Measurements from ENCODE around the gene LDB2.

LDB2 gene

DNA sequence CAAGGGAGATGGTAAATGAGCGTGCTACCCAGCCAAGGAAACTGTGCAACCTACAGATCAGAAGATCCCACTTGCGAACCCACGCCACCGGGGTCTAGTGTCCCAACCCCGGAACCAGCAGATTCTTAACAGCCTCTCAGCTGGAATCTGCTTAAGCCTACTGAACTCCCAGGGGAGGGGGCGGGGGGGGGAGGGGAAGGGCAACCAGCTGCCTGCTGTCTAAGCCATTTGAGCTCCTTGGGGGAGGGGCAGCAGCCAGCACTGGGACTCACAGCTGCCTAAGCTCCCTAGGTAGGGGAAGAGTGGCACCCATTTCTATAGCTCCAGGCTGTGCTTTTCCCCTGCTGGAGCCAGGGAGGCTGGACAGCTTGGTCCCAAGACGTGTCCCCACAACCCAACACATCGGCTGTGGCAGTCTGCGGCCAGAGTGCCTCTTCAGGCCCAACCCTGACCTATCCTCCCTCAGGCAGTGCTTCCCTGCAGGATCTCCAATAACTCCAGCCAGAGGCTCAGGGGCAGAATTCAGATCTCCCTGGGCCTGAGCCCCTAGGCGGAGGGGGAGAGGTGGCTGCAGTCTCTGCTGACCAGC, 289.2 kb downstream of the LDB2 start:
- no peak for DNase-seq (ENCODE audit: low read depth, low spot score)
- peaks cover 6% of the 10 kb centered on the region; the same call in 1 of the 2 replicates for H3K9me3 ChIP-seq (ENCODE audit: insufficient read depth, low read length)
- no peak overlapping the region for H3K9ac ChIP-seq (ENCODE audit: insufficient read length, low read depth)
- no peaks in the 10 kb centered on the region for H3K36me3 ChIP-seq (ENCODE audit: insufficient read depth, insufficient read length, low read length)
- TF ChIP-seq YY1 (IDR thresholded peaks at IDR 0.05; ENCODE audit: insufficient read depth, insufficient read length) (no peak), SUZ12 (IDR thresholded peaks at IDR 0.05; ENCODE audit: extremely low read depth, insufficient read depth, insufficient read length) (no peak), ZNF274 (IDR thresholded peaks at IDR 0.05; ENCODE audit: low read depth, low read length) (no peak)
- H3K4me3 ChIP-seq (ENCODE audit: insufficient read length, low read depth), result no peak overlapping the region
- no peaks in the 10 kb centered on the region for H3K27me3 ChIP-seq (ENCODE audit: insufficient read depth, insufficient read length)
- H3K4me1 ChIP-seq (ENCODE audit: insufficient read depth, insufficient read length), result peaks cover 11% of the 10 kb centered on the region

DNA sequence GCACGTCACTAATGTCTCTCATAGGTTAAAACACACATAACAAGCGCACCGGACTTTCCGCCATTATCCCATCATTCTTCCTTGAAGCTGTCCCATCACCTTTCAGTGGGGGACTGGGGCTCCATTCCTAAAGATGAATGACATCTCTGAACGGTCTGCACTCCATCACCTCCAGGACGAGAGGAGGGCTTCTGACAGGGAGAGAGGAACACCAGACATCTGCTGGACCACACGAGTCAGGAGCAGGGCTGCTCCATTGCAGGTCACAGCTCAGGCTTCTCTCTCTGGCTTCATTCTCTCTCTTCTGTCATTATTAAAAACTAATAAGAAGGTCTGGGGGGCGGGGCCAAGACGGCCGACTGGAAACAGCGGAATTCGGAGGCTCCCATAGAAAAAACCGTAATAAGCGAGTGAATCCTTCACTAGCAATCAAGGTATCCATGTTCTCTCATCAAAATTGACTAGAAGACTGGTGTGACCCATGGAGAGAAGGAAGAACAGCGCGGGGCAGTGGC, 289.8 kb downstream of the LDB2 start:
- H3K4me1 ChIP-seq (ENCODE audit: insufficient read depth, insufficient read length), result peaks cover 11% of the 10 kb centered on the region
- H3K9ac ChIP-seq (ENCODE audit: insufficient read length, low read depth), result no peak overlapping the region
- DNase-seq (ENCODE audit: low read depth, low spot score), result no peak
- TF ChIP-seq YY1 (IDR thresholded peaks at IDR 0.05; ENCODE audit: insufficient read depth, insufficient read length) (no peak), ZNF274 (IDR thresholded peaks at IDR 0.05; ENCODE audit: low read depth, low read length) (no peak), SUZ12 (IDR thresholded peaks at IDR 0.05; ENCODE audit: extremely low read depth, insufficient read depth, insufficient read length) (no peak)
- no peak overlapping the region for H3K4me3 ChIP-seq (ENCODE audit: insufficient read length, low read depth)
- peaks cover 6% of the 10 kb centered on the region; the same call in 1 of the 2 replicates for H3K9me3 ChIP-seq (ENCODE audit: insufficient read depth, low read length)
- no peaks in the 10 kb centered on the region for H3K27me3 ChIP-seq (ENCODE audit: insufficient read depth, insufficient read length)
- no peaks in the 10 kb centered on the region for H3K36me3 ChIP-seq (ENCODE audit: insufficient read depth, insufficient read length, low read length)

DNA sequence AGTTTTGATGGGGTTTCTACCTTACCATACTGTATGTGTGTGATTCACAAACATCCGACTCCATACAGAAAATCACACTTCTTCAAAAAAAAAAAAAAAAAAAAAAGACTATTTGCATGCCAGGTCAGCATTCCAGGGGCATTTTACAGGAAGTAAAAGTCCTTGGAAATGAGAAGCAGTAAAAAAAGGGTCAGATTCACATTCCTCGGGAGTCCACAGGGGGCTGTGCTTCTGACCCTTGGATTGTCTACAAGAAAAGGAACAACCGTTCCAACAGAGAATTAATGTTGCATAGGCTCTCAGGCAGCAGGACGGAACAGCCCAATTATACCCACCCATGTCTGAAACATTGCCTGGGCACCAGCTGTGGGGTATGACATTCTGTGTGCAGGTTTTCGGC, 290.3 kb downstream of the LDB2 start:
- Histone ChIP-seq H3K9ac (ENCODE audit: insufficient read length, low read depth) (no peak overlapping the region), H3K36me3 (ENCODE audit: insufficient read depth, insufficient read length, low read length) (no peaks in the 10 kb centered on the region), H3K27me3 (ENCODE audit: insufficient read depth, insufficient read length) (no peaks in the 10 kb centered on the region), H3K4me3 (ENCODE audit: insufficient read length, low read depth) (no peak overlapping the region), H3K4me1 (ENCODE audit: insufficient read depth, insufficient read length) (peaks cover 11% of the 10 kb centered on the region), H3K9me3 (ENCODE audit: insufficient read depth, low read length) (peaks cover 6% of the 10 kb centered on the region; the same call in 1 of the 2 replicates)
- no peak for TF ChIP-seq ZNF274 (IDR thresholded peaks at IDR 0.05; ENCODE audit: low read depth, low read length)
- no peak for TF ChIP-seq YY1 (IDR thresholded peaks at IDR 0.05; ENCODE audit: insufficient read depth, insufficient read length)
- no peak for TF ChIP-seq SUZ12 (IDR thresholded peaks at IDR 0.05; ENCODE audit: extremely low read depth, insufficient read depth, insufficient read length)
- no peak for DNase-seq (ENCODE audit: low read depth, low spot score)

DNA sequence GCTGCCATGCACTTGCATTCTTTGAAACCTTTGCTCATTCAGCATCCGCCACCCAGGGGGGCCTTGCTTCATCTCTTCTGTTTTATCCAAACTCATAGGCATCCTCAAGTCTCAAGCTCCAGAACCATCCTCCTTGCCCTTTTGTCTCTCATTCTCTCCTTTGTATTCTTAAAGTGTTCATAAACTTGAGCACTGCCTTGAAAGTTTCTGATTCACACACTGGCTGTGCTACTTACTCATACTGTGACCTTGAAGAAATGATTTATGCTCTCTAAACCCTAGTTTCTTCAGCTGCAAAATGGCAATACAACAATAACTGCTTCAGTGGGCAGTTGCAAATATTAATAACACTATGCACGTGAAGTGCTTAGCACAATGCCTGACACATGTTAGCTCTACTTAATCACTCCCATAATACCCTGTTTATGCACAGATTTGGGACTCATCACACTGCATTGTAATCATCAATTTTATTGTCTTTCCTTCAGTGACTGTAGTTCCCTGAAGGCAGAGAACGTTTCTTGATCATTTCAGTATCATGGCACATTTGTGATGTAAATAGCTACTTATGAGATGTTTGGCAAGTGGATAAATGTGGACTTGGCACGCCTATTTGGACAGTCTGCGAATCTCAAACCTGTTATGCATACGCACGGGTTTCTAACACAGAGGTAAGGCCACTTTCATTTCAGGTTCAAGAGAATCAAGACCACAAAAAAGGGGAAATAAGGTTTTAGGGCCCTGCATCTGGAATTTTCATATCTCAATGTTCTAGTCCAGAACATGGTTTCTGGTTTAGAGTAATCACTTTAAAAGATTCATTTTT, 291.0 kb downstream of the LDB2 start:
- H3K9ac ChIP-seq (ENCODE audit: insufficient read length, low read depth), result no peak overlapping the region
- H3K4me3 ChIP-seq (ENCODE audit: insufficient read length, low read depth), result no peak overlapping the region
- H3K27me3 ChIP-seq (ENCODE audit: insufficient read depth, insufficient read length), result no peaks in the 10 kb centered on the region
- peaks cover 11% of the 10 kb centered on the region for H3K4me1 ChIP-seq (ENCODE audit: insufficient read depth, insufficient read length)
- H3K36me3 ChIP-seq (ENCODE audit: insufficient read depth, insufficient read length, low read length), result no peaks in the 10 kb centered on the region
- no peak for DNase-seq (ENCODE audit: low read depth, low spot score)
- TF ChIP-seq ZNF274 (IDR thresholded peaks at IDR 0.05; ENCODE audit: low read depth, low read length) (no peak), SUZ12 (IDR thresholded peaks at IDR 0.05; ENCODE audit: extremely low read depth, insufficient read depth, insufficient read length) (no peak), YY1 (IDR thresholded peaks at IDR 0.05; ENCODE audit: insufficient read depth, insufficient read length) (no peak)
- H3K9me3 ChIP-seq (ENCODE audit: insufficient read depth, low read length), result peaks cover 6% of the 10 kb centered on the region; the same call in 1 of the 2 replicates

DNA sequence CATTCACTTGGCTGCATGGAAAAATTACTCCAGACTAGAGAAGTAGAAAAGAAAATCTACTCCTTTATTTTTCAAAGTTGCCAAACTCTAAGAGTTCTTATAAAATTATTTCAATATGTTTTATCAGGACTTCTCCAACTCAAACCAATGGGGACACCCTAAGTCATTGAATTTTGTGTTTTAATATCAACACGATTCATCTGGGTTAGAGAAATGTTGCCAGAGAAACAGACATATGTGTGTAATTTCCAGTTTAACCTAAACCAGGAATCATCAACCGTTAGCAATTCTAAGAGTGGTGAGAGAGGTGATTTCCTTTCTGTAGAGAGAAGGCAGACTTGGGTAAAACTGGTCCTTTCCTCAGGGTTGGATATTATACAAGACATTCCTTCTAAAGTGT, 291.8 kb downstream of the LDB2 start:
- Histone ChIP-seq H3K27me3 (ENCODE audit: insufficient read depth, insufficient read length) (no peaks in the 10 kb centered on the region), H3K4me1 (ENCODE audit: insufficient read depth, insufficient read length) (peaks cover 11% of the 10 kb centered on the region), H3K36me3 (ENCODE audit: insufficient read depth, insufficient read length, low read length) (no peaks in the 10 kb centered on the region), H3K9ac (ENCODE audit: insufficient read length, low read depth) (no peak overlapping the region), H3K9me3 (ENCODE audit: insufficient read depth, low read length) (peaks cover 6% of the 10 kb centered on the region; the same call in 1 of the 2 replicates), H3K4me3 (ENCODE audit: insufficient read length, low read depth) (no peak overlapping the region)
- no peak for TF ChIP-seq YY1 (IDR thresholded peaks at IDR 0.05; ENCODE audit: insufficient read depth, insufficient read length)
- TF ChIP-seq SUZ12 (IDR thresholded peaks at IDR 0.05; ENCODE audit: extremely low read depth, insufficient read depth, insufficient read length), result no peak
- no peak for TF ChIP-seq ZNF274 (IDR thresholded peaks at IDR 0.05; ENCODE audit: low read depth, low read length)
- DNase-seq (ENCODE audit: low read depth, low spot score), result no peak

DNA sequence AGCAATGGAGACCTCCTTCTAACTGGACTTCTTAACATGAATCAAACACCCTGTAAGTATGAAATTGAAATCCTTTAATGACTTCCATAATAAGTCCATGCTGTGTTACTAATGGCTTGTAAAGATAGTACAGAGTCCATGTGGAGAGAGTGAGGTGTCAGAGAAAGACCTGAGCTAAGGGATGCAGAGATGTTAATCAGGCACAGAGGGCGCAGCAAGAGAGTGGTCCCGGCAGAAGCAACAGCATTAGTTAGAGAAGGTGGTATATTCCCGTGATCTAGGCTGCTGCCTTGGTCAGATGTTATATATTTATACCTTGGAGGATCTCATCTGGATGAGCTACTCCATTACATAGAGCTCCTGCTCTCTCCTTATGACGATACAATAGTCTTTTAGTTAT, 295.3 kb downstream of the LDB2 start:
- no peak for TF ChIP-seq SUZ12 (IDR thresholded peaks at IDR 0.05; ENCODE audit: extremely low read depth, insufficient read depth, insufficient read length)
- TF ChIP-seq ZNF274 (IDR thresholded peaks at IDR 0.05; ENCODE audit: low read depth, low read length), result no peak
- TF ChIP-seq YY1 (IDR thresholded peaks at IDR 0.05; ENCODE audit: insufficient read depth, insufficient read length), result no peak
- Histone ChIP-seq H3K9me3 (ENCODE audit: insufficient read depth, low read length) (no peaks in the 10 kb centered on the region), H3K4me3 (ENCODE audit: insufficient read length, low read depth) (no peak overlapping the region), H3K36me3 (ENCODE audit: insufficient read depth, insufficient read length, low read length) (no peaks in the 10 kb centered on the region), H3K9ac (ENCODE audit: insufficient read length, low read depth) (no peak overlapping the region), H3K4me1 (ENCODE audit: insufficient read depth, insufficient read length) (no peaks in the 10 kb centered on the region), H3K27me3 (ENCODE audit: insufficient read depth, insufficient read length) (no peaks in the 10 kb centered on the region)
- DNase-seq (ENCODE audit: low read depth, low spot score), result no peak

DNA sequence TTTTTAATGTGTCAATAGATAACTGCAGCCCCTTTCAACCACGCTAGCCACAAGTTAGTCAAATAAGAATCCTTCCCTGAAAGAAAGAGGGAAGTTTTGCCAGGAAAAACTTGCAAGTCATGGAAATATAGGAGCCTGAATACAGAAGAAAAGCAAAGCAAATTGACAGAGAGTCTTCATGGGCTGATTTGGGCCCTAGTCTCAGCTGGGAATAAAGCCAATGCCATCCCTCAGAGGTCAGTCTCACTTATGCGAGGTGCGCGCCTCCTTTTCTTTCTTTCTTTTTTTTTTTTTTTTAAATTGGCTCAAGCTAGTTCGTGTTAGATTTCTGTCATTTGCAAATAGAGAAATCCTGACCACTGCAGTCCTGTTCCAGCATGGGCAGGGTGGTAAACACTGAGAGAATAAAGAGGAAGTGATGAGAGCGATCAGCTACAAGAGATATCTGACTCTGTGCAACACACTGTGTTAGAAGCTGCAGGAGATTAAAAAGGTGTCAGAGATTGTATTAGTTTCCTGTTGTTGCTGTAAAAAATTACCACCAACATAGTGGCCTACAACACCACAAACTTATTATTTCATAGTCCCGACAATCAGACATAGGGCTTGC, 299.7 kb downstream of the LDB2 start:
- no peaks in the 10 kb centered on the region for H3K27me3 ChIP-seq (ENCODE audit: insufficient read depth, insufficient read length)
- H3K4me3 ChIP-seq (ENCODE audit: insufficient read length, low read depth), result no peak overlapping the region
- H3K9me3 ChIP-seq (ENCODE audit: insufficient read depth, low read length), result no peaks in the 10 kb centered on the region
- H3K9ac ChIP-seq (ENCODE audit: insufficient read length, low read depth), result no peak overlapping the region
- TF ChIP-seq ZNF274 (IDR thresholded peaks at IDR 0.05; ENCODE audit: low read depth, low read length) (no peak), YY1 (IDR thresholded peaks at IDR 0.05; ENCODE audit: insufficient read depth, insufficient read length) (no peak), SUZ12 (IDR thresholded peaks at IDR 0.05; ENCODE audit: extremely low read depth, insufficient read depth, insufficient read length) (no peak)
- no peaks in the 10 kb centered on the region for H3K4me1 ChIP-seq (ENCODE audit: insufficient read depth, insufficient read length)
- DNase-seq (ENCODE audit: low read depth, low spot score), result no peak
- H3K36me3 ChIP-seq (ENCODE audit: insufficient read depth, insufficient read length, low read length), result no peaks in the 10 kb centered on the region

Measured in NT2/D1 (cell line).